Measurements from ENCODE around the gene ONECUT2.

Gene ONECUT2

GRCh38 chr18:57533006-57533867, 98.1 kb downstream of the ONECUT2 start:
- no peak for DNase-seq

GRCh38 chr18:57533868-57534510, 98.8 kb downstream of the ONECUT2 start:
- no peak for DNase-seq

- no peak for DNase-seq
These were observed 99.3 kb downstream of the ONECUT2 start for GRCh38 chr18:57534511-57534909.

GRCh38 chr18:57538614-57539013, 103.4 kb downstream of the ONECUT2 start:
- no peak for DNase-seq

- no peak for DNase-seq
These were observed 104.5 kb downstream of the ONECUT2 start for GRCh38 chr18:57539702-57540101.

All from SW 1271 (cell line).